ENCODE measurements around the gene ECPAS. TPM values are rescaled to one million over a fixed set of nuclear protein-coding genes. Genes with fewer than 3 reads are reported as not detected.

ECPAS gene
- total RNA-seq, 1 donor from 2014 or later = 89.7 TPM

DNA sequence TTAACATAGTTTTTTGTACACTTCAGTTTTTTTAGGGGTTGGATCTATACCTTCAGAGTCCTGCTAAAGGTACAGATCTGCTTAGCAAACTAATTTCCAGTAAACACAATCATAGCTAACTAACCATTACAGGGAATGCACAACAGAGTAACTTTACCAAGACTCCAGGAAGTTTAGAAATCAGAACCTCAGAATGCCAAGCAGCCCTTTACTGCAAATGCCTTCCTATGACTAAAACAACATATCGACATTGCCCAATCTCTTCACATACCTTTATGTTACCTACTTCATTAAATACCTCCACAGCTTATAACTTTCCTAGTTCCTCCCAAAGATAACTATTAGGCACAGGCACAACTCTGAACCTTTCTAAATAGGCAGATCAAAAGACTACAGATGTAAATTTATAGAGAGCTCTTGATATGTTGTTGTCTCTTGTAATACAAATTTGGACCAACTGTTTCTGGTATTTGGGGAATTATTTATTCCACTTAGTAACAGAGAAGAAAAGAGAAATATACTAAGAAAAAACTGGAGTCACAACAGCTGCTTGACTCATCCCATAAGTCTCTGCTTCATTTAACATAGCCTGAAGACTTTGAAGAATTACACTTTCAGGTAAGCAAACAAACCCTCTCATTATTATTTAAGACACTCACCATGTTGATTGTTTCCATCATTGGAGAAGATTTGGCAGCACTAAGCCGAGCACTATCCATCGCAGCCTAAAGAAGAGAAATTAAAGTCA lies 108.2 kb downstream of the ECPAS start:
- no peak for FAIRE-seq
- no peaks in the 10 kb centered on the region for H3K79me2 ChIP-seq (ENCODE audit: insufficient read depth, low read length)

GRCh38 chr9:111375062-111375461 lies 109.1 kb downstream of the ECPAS start:
- Histone ChIP-seq H3K9me3 (ENCODE audit: insufficient read depth, low read depth, low read length) (no peaks in the 10 kb centered on the region), H3K4me3 (ENCODE audit: insufficient read depth, low read depth, low read length) (no peak overlapping the region), H3K4me2 (ENCODE audit: low read length) (no peak overlapping the region), H3K79me2 (ENCODE audit: insufficient read depth, low read length) (no peaks in the 10 kb centered on the region), H3K36me3 (ENCODE audit: insufficient read depth, low read length) (peaks cover 38% of the 10 kb centered on the region), H4K20me1 (ENCODE audit: insufficient read depth, low read length) (no peaks in the 10 kb centered on the region), H2AFZ (ENCODE audit: low read depth, low read length) (no peak overlapping the region), H3K27ac (ENCODE audit: low read depth, low read length) (no peak overlapping the region), H3K27me3 (ENCODE audit: insufficient read depth, low read length) (no peaks in the 10 kb centered on the region), H3K4me1 (ENCODE audit: insufficient read depth, low read length) (peaks cover 4% of the 10 kb centered on the region), H3K9ac (ENCODE audit: low read length) (no peak overlapping the region)
- Mint-ChIP-seq H3K9me3 (ENCODE audit: unreplicated experiment) (no peaks in the 10 kb centered on the region), H3K27me3 (ENCODE audit: low read depth, unreplicated experiment) (no peaks in the 10 kb centered on the region), H3K36me3 (ENCODE audit: low read depth, unreplicated experiment) (peaks cover 15% of the 10 kb centered on the region), H3K4me3 (ENCODE audit: unreplicated experiment) (no peak overlapping the region), H3K27ac (ENCODE audit: unreplicated experiment) (no peak overlapping the region), H3K4me1 (ENCODE audit: low read depth, unreplicated experiment) (peaks cover 3% of the 10 kb centered on the region)
- TF ChIP-seq CTCF (IDR thresholded peaks at IDR 0.05; ENCODE audit: insufficient read depth, low read depth, low read length) = no peak
- no peak for TF ChIP-seq EZH2 (IDR thresholded peaks at IDR 0.05; ENCODE audit: insufficient read depth, low read length)
- FAIRE-seq = no peak
- DNase-seq (ENCODE audit: low read depth) = no peak

More for the DNA sequence above, 108.2 kb downstream of the ECPAS start:
- H3K4me1 ChIP-seq (ENCODE audit: insufficient read depth, low read length) = peaks cover 4% of the 10 kb centered on the region
- no peak overlapping the region for H3K9ac ChIP-seq (ENCODE audit: low read length)
- peaks cover 3% of the 10 kb centered on the region for H3K4me1 Mint-ChIP-seq (ENCODE audit: low read depth, unreplicated experiment)
- H3K4me2 ChIP-seq (ENCODE audit: low read length) = no peak overlapping the region
- H3K27ac Mint-ChIP-seq (ENCODE audit: unreplicated experiment) = no peak overlapping the region
- no peak overlapping the region for H2AFZ ChIP-seq (ENCODE audit: low read depth, low read length)
- no peaks in the 10 kb centered on the region for H3K27me3 Mint-ChIP-seq (ENCODE audit: low read depth, unreplicated experiment)
- no peak overlapping the region for H3K27ac ChIP-seq (ENCODE audit: low read depth, low read length)
- H3K4me3 ChIP-seq (ENCODE audit: insufficient read depth, low read depth, low read length) = no peak overlapping the region
- H4K20me1 ChIP-seq (ENCODE audit: insufficient read depth, low read length) = no peaks in the 10 kb centered on the region
- H3K27me3 ChIP-seq (ENCODE audit: insufficient read depth, low read length) = no peaks in the 10 kb centered on the region
- H3K4me3 Mint-ChIP-seq (ENCODE audit: unreplicated experiment) = no peak overlapping the region
- no peak for TF ChIP-seq EZH2 (IDR thresholded peaks at IDR 0.05; ENCODE audit: insufficient read depth, low read length)
- TF ChIP-seq CTCF (IDR thresholded peaks at IDR 0.05; ENCODE audit: insufficient read depth, low read depth, low read length) = no peak
- H3K9me3 ChIP-seq (ENCODE audit: insufficient read depth, low read depth, low read length) = no peaks in the 10 kb centered on the region
- peaks cover 34% of the 10 kb centered on the region for H3K36me3 ChIP-seq (ENCODE audit: insufficient read depth, low read length)
- H3K9me3 Mint-ChIP-seq (ENCODE audit: unreplicated experiment) = no peaks in the 10 kb centered on the region
- H3K36me3 Mint-ChIP-seq (ENCODE audit: low read depth, unreplicated experiment) = peaks cover 15% of the 10 kb centered on the region
- DNase-seq (ENCODE audit: low read depth) = no peak

DNA sequence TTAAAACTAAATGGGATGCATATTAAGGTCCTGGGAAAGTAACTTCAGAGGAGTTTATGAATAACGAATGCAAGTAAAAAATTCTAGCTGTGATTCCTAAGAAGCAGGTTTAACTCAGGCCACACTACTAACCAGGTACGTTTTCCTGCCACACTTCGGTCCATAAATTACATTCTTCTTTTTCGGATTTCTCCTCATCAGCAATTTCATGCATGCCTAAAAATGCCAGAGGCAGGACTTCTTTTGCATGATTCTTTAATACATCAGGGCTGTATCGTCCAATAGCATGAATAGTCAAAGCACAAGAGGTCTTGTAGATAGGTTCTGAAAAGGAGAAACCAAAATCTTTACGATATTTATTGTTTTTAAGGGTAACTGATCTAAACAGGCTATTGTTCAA lies 111.9 kb downstream of the ECPAS start:
- Histone ChIP-seq H2AFZ (ENCODE audit: low read depth, low read length) (no peak overlapping the region), H3K36me3 (ENCODE audit: insufficient read depth, low read length) (peaks cover 58% of the 10 kb centered on the region), H3K79me2 (ENCODE audit: insufficient read depth, low read length) (no peaks in the 10 kb centered on the region), H3K4me3 (ENCODE audit: insufficient read depth, low read depth, low read length) (no peak overlapping the region), H3K9me3 (ENCODE audit: insufficient read depth, low read depth, low read length) (no peaks in the 10 kb centered on the region), H3K4me2 (ENCODE audit: low read length) (no peak overlapping the region), H3K9ac (ENCODE audit: low read length) (no peak overlapping the region), H3K4me1 (ENCODE audit: insufficient read depth, low read length) (peaks cover 4% of the 10 kb centered on the region), H4K20me1 (ENCODE audit: insufficient read depth, low read length) (no peaks in the 10 kb centered on the region), H3K27ac (ENCODE audit: low read depth, low read length) (no peak overlapping the region), H3K27me3 (ENCODE audit: insufficient read depth, low read length) (no peaks in the 10 kb centered on the region)
- no peaks in the 10 kb centered on the region for H3K27me3 Mint-ChIP-seq (ENCODE audit: low read depth, unreplicated experiment)
- H3K9me3 Mint-ChIP-seq (ENCODE audit: unreplicated experiment) = no peaks in the 10 kb centered on the region
- FAIRE-seq (no peak), DNase-seq (ENCODE audit: low read depth) (no peak)
- TF ChIP-seq EZH2 (IDR thresholded peaks at IDR 0.05; ENCODE audit: insufficient read depth, low read length) = no peak
- TF ChIP-seq CTCF (IDR thresholded peaks at IDR 0.05; ENCODE audit: insufficient read depth, low read depth, low read length) = no peak
- H3K4me1 Mint-ChIP-seq (ENCODE audit: low read depth, unreplicated experiment) = peaks cover 3% of the 10 kb centered on the region
- H3K27ac Mint-ChIP-seq (ENCODE audit: unreplicated experiment) = no peak overlapping the region
- H3K4me3 Mint-ChIP-seq (ENCODE audit: unreplicated experiment) = no peak overlapping the region
- H3K36me3 Mint-ChIP-seq (ENCODE audit: low read depth, unreplicated experiment) = peaks cover 21% of the 10 kb centered on the region

Measured in astrocyte (in vitro differentiated cells and primary cell).